ENCODE measurements around the gene SCGB3A1.

SCGB3A1 gene

GRCh38 chr5:180591311-180591887, at the start of gene SCGB3A1:
Gene SCGB3A1, minus strand, starts transcription at chr5:180591499. Its CDS starts 37 bp downstream, at chr5:180591462.
- Mint-ChIP-seq H3K9me3 (no peaks in the 10 kb centered on the region), H3K36me3 (ENCODE audit: low read depth) (no peaks in the 10 kb centered on the region), H3K4me1 (peaks cover 7% of the 10 kb centered on the region), H3K4me3 (no peak within 1 kb of the TSS), H3K27ac (no peak within 1 kb of the TSS), H3K27me3 (peaks cover 45% of the 10 kb centered on the region)
- no peak for DNase-seq
- ATAC-seq = no peak

GRCh38 chr5:180640611-180640860, 49.2 kb upstream of the SCGB3A1 start:
- DNase-seq = no peak
- no peaks in the 10 kb centered on the region for H3K36me3 Mint-ChIP-seq (ENCODE audit: low read depth)
- no peak overlapping the region for H3K4me3 Mint-ChIP-seq
- no peaks in the 10 kb centered on the region for H3K9me3 Mint-ChIP-seq
- H3K4me1 Mint-ChIP-seq = no peaks in the 10 kb centered on the region
- H3K27me3 Mint-ChIP-seq = peaks cover 2% of the 10 kb centered on the region
- no peak overlapping the region for H3K27ac Mint-ChIP-seq
- no peak for ATAC-seq

- Mint-ChIP-seq H3K4me3 (no peak overlapping the region), H3K36me3 (ENCODE audit: low read depth) (no peaks in the 10 kb centered on the region), H3K4me1 (no peaks in the 10 kb centered on the region), H3K27me3 (peaks cover 2% of the 10 kb centered on the region), H3K27ac (no peak overlapping the region), H3K9me3 (no peaks in the 10 kb centered on the region)
- DNase-seq (no peak), ATAC-seq (no peak)
Measured at GRCh38 chr5:180639741-180640610, 48.7 kb upstream of the SCGB3A1 start.

GRCh38 chr5:180639287-180639686, 48.0 kb upstream of the SCGB3A1 start:
- no peaks in the 10 kb centered on the region for H3K36me3 Mint-ChIP-seq (ENCODE audit: low read depth)
- no peak overlapping the region for H3K27ac Mint-ChIP-seq
- H3K4me3 Mint-ChIP-seq = no peak overlapping the region
- ATAC-seq = no peak
- H3K27me3 Mint-ChIP-seq = peaks cover 2% of the 10 kb centered on the region
- no peak for DNase-seq
- H3K4me1 Mint-ChIP-seq = no peaks in the 10 kb centered on the region
- no peaks in the 10 kb centered on the region for H3K9me3 Mint-ChIP-seq

- no peak for ATAC-seq
- Mint-ChIP-seq H3K36me3 (ENCODE audit: low read depth) (no peaks in the 10 kb centered on the region), H3K27ac (no peak overlapping the region), H3K27me3 (peaks cover 2% of the 10 kb centered on the region), H3K4me1 (no peaks in the 10 kb centered on the region), H3K4me3 (no peak overlapping the region), H3K9me3 (no peaks in the 10 kb centered on the region)
- DNase-seq = no peak
Measured at GRCh38 chr5:180637962-180638680, 46.8 kb upstream of the SCGB3A1 start.

GRCh38 chr5:180636403-180637075, 45.2 kb upstream of the SCGB3A1 start:
- H3K36me3 Mint-ChIP-seq (ENCODE audit: low read depth) = no peaks in the 10 kb centered on the region
- DNase-seq (no peak), ATAC-seq (no peak)
- H3K27ac Mint-ChIP-seq = no peak overlapping the region
- peaks cover 2% of the 10 kb centered on the region for H3K27me3 Mint-ChIP-seq
- no peak overlapping the region for H3K4me3 Mint-ChIP-seq
- no peaks in the 10 kb centered on the region for H3K9me3 Mint-ChIP-seq
- no peaks in the 10 kb centered on the region for H3K4me1 Mint-ChIP-seq

- H3K27me3 Mint-ChIP-seq = peaks cover 2% of the 10 kb centered on the region
- no peaks in the 10 kb centered on the region for H3K4me1 Mint-ChIP-seq
- no peaks in the 10 kb centered on the region for H3K36me3 Mint-ChIP-seq (ENCODE audit: low read depth)
- H3K27ac Mint-ChIP-seq = no peak overlapping the region
- no peak overlapping the region for H3K4me3 Mint-ChIP-seq
- no peaks in the 10 kb centered on the region for H3K9me3 Mint-ChIP-seq
- DNase-seq (no peak), ATAC-seq (no peak)
Measured at GRCh38 chr5:180636016-180636402, 44.7 kb upstream of the SCGB3A1 start.

- DNase-seq = no peak
- H3K27ac Mint-ChIP-seq = no peak overlapping the region
- no peak overlapping the region for H3K4me3 Mint-ChIP-seq
- H3K9me3 Mint-ChIP-seq = no peaks in the 10 kb centered on the region
- no peaks in the 10 kb centered on the region for H3K36me3 Mint-ChIP-seq (ENCODE audit: low read depth)
- H3K4me1 Mint-ChIP-seq = no peaks in the 10 kb centered on the region
- ATAC-seq = no peak
- peaks cover under 1% of the 10 kb centered on the region for H3K27me3 Mint-ChIP-seq
Measured at GRCh38 chr5:180633283-180634177, 42.2 kb upstream of the SCGB3A1 start.

GRCh38 chr5:180632768-180633167, 41.5 kb upstream of the SCGB3A1 start:
- DNase-seq (no peak), ATAC-seq (no peak)
- H3K4me1 Mint-ChIP-seq = no peaks in the 10 kb centered on the region
- H3K27me3 Mint-ChIP-seq = no peaks in the 10 kb centered on the region
- no peaks in the 10 kb centered on the region for H3K9me3 Mint-ChIP-seq
- H3K27ac Mint-ChIP-seq = no peak overlapping the region
- H3K36me3 Mint-ChIP-seq (ENCODE audit: low read depth) = no peaks in the 10 kb centered on the region
- no peak overlapping the region for H3K4me3 Mint-ChIP-seq

- H3K27me3 Mint-ChIP-seq = no peaks in the 10 kb centered on the region
- H3K27ac Mint-ChIP-seq = no peak overlapping the region
- no peaks in the 10 kb centered on the region for H3K9me3 Mint-ChIP-seq
- H3K4me1 Mint-ChIP-seq = no peaks in the 10 kb centered on the region
- H3K4me3 Mint-ChIP-seq = no peak overlapping the region
- no peaks in the 10 kb centered on the region for H3K36me3 Mint-ChIP-seq (ENCODE audit: low read depth)
- no peak for DNase-seq
- no peak for ATAC-seq
Measured at GRCh38 chr5:180631549-180632383, 40.5 kb upstream of the SCGB3A1 start.

GRCh38 chr5:180630426-180630825, 39.1 kb upstream of the SCGB3A1 start:
- Mint-ChIP-seq H3K4me1 (no peaks in the 10 kb centered on the region), H3K36me3 (ENCODE audit: low read depth) (no peaks in the 10 kb centered on the region), H3K9me3 (no peaks in the 10 kb centered on the region), H3K27me3 (no peaks in the 10 kb centered on the region), H3K4me3 (no peak overlapping the region), H3K27ac (no peak overlapping the region)
- DNase-seq (no peak), ATAC-seq (no peak)

- ATAC-seq (no peak), DNase-seq (no peak)
- H3K36me3 Mint-ChIP-seq (ENCODE audit: low read depth) = no peaks in the 10 kb centered on the region
- no peaks in the 10 kb centered on the region for H3K4me1 Mint-ChIP-seq
- no peak overlapping the region for H3K4me3 Mint-ChIP-seq
- no peaks in the 10 kb centered on the region for H3K9me3 Mint-ChIP-seq
- no peak overlapping the region for H3K27ac Mint-ChIP-seq
- H3K27me3 Mint-ChIP-seq = no peaks in the 10 kb centered on the region
Measured at GRCh38 chr5:180629831-180630382, 38.6 kb upstream of the SCGB3A1 start.
